Measurements from ENCODE around the gene PBX1.

The PBX1 gene

DNA sequence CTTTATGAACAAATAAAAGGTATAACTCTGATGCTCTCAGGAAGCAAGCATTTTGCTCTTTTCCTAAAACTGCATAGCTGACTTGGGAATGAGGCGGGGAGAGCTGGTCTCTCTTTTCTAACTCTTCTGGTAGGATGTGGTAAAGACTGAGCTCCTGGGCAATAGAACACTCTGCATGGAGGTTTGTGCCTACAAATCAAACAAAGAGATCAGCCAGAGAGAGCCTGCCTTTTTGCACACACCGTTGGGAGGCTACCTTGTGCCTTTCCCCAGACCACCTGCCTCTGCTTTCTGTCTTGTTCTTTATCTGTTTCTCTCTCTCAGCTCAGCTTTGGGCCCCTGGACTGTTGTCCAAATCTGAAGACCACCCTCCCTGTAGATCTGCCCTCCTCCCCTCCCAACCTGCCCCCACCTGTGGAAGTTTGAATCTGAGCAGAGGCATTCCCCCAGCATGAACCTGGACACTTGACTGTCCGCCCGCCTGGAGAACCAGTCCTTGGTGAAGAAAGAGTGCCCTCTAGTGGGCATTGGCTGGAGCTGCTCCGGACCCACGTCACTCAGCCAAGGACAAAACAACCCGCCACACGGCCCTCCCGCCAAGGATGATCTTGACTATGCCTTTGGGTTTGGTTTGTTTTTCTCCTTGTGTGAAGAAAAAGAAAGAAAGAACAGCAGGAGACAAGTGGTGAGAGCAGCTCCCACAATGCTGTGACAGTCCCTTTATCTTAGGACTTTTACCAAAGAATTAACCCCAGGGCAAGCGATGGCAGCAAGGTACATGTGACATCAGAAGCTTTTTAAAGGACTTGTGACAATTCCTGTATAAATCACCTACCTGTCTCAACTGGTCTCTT, 228.2 kb downstream of the PBX1 start:
- DNase-seq = peak; percentile 17

DNA sequence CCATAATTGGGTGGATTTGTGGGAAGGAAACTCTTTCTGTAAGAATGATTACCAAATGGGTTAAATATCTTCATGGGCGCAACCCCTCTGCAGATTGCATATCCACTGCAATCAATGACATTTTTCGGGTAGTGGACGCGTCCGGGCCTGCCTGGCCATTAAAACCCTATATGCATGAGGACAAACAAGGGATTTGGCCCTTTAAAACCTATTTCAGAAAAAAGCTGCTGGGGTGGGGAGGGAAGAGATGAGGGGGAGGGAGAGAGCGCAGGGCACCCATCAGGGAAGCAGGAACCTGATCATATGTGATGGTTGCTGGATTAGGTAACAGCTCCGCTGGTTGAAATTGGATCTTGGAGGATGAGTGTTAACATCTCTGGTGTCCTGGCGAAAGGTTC, 228.8 kb downstream of the PBX1 start:
- no peak for DNase-seq

DNA sequence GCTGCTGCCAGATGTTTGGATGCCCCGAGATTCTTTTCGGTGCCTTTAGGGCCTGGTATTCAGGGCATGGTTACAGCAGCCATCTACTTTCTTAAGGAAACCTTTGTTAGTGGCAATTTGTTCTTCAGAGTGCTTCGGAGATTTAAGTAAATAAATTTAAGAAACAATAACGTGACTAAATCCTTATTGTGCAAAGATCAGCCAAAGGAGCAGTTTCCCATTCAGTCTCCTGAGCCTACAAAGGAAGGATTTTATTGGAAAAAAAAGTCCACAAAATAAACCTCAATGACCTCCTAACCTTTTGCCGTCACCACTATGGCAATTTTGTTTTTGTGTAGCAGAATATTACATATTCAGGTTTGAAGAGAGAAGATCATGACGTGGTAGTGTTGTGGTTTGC, 231.1 kb downstream of the PBX1 start:
- DNase-seq = no peak

DNA sequence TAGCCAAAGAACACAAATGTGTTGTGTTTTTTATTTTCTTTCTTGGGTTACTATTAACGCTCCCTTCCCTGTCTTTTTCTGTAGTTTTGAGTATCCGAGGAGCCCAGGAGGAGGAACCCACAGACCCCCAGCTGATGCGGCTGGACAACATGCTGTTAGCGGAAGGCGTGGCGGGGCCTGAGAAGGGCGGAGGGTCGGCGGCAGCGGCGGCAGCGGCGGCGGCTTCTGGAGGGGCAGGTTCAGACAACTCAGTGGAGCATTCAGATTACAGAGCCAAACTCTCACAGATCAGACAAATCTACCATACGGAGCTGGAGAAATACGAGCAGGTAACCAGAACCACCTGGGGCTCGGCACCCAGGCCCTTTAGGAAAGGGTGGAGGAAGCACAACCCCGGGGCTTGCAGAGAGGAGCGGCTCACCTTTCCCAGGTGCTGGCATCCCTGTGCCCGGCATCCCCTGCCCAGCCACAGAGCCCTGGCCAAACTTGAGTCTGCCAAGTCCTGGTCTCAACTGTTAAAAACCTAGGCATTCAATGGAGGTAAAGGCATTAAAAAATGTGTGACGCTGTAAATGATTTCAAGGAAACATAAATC, 233.5 kb downstream of the PBX1 start:
- no peak for DNase-seq

DNA sequence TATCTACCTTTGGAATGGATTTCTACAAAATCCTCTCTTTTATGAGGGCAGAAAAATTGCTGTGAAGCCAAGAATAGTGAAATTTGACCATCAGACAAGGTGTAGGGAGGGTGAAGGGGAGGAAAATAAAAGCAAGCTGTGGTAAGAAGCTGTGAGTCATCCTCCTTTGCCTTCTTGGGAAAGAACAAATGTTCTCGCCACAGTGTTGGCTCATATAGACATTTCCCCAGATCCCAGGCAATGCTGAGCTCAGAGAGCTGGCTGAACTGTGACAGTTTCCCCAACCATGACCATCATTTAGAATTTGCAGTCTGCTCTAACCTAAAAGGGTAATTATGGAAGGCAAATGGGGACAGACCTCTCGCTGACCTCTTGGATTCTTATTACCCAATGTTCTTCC, 235.4 kb downstream of the PBX1 start:
- no peak for DNase-seq

DNA sequence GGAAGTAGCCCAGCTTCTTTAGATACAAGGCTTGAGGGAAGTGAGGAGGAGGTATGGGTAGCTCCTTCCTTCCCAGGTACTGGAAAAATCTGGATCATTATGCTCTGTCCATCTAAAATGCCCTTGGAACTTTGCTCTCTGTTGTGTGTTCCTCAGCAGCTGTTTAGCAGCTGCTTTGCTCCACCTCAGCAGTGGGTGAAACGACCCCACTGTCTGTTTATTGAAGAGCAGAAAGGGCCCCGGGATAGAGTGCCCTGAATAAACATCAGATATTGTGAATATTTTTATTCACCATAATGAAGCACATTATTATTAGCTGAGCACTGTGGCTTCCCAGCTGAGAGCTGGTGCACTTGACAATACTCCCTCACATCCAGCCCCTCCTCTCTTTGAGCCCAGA, 237.9 kb downstream of the PBX1 start:
- no peak for DNase-seq

DNA sequence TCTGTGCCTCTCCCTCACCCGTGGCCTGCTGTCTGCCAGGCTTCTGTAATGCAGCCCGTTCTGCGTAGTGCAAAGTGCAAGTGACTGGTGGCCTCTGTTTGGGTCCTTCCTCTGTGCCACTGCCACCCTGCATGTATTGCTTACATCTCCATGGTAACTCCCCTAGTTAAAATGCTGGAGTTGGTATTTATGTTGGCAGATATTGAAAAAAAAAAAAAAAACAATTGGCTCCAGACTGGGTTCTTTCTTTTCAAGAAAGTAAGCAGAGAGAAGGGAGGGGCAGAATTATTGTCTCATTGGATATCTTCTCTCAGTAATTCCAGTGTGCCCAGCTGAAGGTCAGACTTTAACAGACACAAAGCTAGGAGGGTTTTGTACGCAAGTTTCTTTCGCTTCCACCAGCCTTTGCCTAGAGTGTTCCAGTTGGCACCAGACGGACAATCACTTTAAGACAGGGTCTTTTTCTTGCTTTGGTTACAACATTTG, 242.3 kb downstream of the PBX1 start:
- DNase-seq = no peak

DNA sequence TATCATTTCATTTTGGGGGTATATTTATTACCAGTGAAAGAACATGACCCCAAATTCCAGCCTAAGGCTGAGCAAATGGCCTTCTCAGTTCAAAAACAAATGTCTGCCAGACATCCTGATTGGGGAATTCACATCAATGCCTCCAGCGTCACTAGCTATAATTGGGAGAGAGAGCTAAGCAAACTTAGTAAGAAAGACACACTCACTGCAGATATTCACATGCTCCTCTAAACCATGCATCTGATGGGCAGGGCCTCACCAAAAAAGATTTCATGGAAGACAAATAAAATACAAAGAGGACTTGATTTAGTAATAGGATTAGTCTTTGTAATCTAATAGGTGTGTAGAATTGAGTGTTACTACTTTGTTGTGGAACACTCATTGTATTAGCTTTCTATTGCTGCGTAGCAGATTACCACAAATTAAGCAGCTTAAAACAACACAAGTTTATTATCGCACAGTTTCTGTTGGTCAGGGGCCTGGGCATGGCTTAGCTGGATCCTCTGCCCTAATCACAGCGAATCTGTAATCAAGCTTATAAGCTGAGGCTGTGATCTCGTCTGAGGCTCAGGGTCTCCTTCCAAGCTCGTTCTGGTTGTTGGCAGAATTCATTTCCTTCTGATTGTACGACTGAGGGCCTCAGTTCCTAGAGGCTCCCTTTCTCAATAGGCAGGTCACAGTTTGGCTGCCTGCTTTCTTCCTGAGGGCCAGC, 243.0 kb downstream of the PBX1 start:
- DNase-seq = no peak

DNA sequence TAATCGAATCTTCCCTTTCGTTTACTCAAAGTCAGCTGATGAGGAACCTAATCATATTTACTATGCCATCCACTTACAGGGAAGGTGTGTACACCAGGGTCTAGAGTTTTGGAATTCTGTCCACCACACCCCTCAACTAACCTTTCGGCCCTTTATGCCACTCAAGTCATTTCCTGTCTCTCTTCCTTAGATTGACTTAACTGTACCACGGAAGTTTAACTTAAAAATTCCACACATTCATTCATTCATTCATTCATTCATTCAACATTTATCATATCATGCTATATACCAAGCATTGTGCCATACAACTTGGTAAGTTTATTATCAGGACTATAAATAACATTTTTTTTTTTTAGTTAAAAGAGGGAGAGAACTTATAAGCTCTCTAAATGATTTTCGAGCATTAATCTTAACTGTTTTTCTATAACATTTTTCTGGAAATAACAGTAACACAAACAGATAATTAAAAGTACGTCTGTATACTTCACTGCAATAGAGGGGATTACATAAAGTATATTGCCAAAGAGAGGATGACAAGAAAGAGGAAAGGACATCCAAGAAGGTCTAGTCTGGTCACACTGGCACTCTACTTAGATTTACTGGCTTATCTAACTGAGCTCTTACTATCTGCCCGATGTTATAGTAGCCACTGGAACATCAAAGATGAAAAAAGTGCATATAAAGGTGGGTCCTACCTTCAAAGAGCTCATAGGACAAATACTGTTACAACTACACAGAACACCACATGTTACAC, 243.7 kb downstream of the PBX1 start:
- no peak for DNase-seq

DNA sequence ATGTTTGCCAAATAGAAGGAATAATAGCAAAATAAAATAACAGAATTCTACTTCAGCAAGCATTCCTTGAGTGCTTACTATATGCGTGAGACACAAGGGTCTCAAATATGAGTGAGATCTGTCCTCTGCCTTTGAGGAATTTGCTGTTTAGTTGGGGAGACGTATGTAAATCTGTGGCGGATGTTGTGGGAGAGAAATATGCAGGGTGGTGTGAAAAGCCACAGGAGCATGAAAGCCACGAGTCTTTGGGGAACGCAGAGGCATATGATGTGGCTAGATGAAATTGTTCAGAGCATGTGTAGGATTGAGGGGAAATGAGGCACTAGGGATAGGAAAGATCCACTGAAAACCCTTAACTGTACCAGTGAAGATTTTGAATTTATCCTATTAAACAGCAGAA, 244.4 kb downstream of the PBX1 start:
- no peak for DNase-seq

DNA sequence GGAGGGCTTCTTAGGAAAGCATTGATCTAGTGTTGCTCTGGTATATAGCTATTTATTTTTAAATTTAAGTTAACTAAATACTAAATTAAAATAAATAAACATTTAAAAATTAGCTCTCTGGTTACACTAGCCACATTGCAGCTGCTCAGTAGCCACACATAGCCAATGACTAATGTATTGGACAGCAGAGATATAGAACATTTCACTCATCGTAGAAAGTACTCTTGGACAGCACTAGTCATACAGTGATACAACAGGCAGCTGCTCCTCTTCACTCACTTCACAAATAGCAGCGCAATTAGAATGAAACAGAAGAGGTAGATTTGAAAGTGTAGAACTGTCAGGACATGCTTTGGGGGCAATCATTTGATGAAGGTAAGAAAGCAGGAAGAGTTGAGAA, 245.4 kb downstream of the PBX1 start:
- DNase-seq = no peak

DNA sequence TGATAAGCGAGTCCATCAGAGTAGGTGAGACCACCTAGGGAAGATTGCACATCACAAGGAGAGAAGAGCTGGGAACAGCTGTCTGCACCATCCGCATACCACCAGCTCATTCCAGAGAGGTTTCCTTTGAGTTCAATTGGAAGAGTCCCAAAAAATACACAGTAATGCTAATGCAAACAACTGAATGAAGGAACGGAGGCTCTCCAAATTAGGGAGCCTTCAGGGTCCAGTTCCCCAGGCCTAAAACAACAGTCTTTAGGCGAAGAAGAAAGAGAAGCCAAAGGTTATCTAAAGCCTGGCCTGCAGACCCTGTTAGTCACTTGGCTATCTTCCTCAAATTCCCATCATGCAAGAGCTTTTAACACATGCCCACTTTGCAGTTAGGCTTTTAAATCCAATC, 246.4 kb downstream of the PBX1 start:
- no peak for DNase-seq

DNA sequence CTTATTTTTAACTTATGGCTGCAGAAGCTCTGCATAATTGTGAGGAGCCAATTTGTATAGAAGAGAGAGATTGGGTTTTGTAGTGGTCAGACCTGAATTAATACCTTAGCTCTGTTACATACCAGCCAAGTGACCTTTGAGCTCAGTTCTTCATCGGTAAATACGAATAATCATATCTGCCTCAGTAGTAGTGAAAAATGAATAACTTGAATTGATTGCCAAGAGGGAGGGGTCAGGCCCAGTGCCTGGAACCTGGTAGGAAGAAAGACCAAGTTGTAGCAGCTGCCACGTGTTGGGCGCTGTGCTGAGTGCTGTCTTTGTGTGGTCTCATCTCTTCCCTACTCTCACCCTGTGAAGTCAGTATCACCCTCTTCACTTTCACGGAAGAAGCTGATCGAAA, 247.5 kb downstream of the PBX1 start:
- DNase-seq = no peak

DNA sequence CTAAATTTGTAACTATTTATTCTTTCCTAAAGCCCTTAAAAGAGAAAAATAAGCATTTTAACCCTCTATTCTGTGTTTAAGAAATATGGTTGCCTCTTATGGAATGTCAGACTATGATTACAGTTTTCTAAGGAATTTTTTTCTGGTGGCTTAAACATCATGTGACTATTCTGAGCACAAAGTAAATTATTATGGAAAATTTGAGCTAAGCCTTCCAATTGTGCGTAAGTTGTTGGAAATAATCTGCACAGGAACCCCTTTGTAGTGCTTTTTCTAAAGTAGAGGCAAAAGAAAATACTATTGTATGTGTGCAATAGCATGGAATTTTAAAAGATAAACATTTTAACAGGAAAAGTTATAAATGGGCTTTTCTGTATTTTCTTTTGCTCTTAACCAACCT, 254.8 kb downstream of the PBX1 start:
- DNase-seq = no peak

DNA sequence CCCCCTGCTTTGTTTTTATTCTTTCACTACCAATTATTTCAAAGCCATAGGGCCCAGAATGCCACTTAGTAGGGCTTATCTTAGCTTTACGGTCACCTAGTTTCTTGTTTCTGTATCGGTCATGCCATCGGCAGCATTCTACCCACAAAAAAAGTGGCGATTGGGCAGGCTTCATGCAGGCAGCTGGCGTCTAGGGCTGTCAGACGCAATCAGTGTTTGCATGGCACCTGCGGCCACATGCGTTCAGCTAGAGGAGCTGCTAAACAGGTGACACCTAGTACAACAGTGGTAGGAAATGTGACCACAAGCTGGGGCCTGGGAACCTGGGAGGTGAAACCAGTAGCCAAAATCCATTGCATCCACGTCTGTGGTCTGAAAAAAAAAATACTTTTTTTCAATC, 262.7 kb downstream of the PBX1 start:
- no peak for DNase-seq

DNA sequence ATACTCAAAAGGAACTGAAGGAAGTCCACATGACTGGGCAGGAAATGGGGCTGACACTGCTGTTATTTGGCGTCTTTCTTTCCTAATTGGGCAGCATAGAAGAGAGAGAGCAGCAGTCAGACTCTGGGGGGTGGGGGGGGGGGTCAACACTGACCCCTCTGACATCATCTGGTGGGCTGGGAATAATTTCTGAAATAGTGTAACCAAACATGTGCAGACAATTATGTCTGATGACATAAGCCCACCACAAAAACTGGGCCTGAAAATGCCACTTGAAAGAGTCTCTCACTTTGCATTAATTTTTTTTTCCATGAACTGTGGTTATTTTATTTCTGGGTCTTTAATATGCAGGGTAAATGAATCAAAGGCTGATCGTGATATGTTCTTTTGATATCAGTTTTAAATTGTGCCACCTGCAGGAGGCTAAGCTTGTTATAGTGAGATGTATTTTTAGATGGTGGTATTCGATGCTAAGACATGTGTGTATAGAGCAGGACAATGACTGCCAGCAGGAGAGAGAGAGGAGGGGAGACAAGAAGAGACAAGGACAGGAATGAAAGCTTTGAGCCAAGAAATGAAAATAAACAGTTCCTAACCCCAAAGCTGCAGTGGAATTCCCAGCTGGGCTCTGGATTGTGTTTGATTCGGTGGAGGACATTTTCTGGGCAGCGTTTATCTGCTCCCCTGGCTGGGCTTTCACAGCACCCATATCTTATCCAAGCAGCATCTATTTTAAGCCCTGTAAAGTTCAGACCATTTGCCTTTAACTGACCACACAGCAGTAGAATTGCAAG, 264.7 kb downstream of the PBX1 start:
- no peak for DNase-seq

DNA sequence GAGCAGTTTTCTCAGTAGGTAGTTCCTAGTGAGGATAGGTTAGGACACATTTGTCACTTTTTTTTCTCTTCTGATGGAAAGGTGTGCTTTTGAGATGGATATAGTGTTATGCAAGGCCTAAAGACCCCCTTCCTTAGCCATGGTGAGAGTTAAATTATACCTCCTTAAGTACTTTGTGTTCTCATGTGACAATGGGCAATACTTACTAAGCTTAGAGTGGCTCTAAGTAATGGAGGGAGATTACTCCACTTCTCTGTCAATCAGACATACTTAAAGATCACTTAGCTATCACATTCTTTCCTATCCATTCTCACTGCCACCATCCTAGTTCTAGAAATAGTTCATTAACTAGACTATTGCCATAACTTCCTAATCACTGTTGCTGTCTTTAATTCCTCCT, 265.6 kb downstream of the PBX1 start:
- DNase-seq = no peak

DNA sequence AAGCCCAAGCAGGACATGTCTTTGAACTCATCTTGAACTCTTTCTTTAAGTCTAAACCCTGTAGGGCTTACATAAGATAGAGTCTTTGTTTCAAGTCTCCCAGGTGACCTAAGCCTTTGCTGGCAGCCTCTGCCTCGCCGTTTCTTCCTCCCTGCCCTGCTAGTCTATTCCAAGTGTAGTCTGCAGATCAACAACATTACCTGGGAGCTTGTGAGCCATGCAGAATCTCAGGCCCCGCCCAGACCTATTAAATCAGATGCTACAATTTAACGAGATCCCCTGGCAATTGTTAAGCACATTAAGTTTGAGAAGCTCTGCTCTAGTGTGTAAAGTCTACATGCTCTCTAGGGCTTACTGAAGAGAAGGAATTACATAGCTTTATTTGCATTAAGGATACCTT, 271.6 kb downstream of the PBX1 start:
- DNase-seq = no peak

DNA sequence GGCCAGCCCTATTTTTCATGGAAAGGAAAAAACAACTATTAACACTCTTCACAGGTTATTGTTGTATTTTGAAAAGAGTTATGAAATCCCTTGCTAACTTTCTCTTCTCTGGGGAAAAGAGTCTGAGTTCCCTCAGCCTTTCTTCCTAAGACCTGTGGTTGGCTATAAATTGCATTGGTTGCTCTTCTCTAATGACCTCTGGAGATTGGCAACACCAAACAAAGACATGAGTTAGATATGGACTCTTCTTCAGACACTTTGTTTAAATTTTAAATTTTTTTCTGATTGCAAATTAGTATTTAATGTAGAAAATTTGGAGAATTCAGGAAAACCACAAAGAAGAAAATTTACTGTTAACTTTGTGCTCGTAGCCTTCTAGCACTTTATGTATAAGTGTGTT, 275.7 kb downstream of the PBX1 start:
- DNase-seq = no peak

DNA sequence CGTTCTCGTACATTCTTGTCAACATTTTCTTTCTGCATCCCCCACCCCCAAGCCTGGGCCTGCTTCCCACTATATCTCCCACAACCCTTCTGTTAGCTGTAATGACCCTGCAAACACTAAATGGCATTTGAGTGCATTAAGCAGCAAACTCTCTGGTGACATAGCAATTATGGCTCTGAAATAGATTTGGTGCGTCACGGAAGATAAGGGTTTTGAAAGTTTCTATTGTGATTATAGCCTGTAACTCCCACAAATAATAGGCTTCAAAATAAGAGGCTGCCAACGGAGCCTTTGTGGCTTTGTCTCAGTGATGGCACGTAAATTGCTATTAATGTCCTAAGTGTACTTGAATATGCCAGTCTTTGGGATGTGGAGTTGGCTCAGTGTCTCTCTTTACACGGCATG, 277.6 kb downstream of the PBX1 start:
- DNase-seq = no peak

DNA sequence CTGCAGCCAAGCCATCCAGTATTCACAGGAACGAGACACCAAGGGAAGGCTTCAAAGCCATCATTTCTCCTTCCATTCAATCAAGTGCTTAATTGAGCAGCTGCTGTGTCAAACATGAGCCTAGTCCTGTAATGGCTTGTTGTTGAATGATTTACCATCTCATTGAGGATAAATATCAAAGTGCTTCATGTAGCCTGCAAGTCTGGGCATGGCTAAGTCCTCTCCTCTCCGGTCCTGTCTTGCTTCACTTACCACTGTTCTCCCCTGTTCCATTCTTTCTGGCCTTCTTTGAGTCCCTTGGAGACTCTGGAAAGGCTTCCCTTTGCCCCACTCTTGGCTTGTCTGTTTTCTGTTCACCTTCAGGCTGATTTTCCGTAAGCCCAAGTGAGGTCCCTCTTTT, 279.8 kb downstream of the PBX1 start:
- no peak for DNase-seq

DNA sequence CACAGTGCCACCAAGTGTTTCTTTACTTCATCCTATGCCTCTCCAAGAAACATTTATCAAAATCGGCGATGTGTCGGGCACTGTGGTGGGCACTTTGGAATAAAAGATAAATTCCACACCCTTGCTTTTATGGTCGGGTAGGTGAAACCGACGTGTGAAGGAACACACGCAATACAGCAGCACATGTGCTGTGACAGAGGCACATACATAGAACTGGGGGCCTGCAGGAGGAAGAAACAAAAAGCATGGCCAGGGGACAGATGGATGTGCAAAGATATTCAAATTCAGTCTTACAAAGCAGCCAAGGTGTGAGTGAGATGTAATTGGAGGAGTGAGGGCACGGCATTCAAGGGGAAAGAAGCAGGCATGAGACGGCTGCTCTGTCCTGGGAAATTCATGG, 282.0 kb downstream of the PBX1 start:
- DNase-seq = no peak
